GM12891 (cell line): Measurements from ENCODE around the gene KCNAB3.
A peak's percentile ranks its signal among the peaks of the same experiment; 100 is the strongest.

Experiments
- DNase-seq: peaks from one replicate; pipeline ENCODE4 v3.0.0; 2011; ENCODE audit warnings: low spot score; ENCODE audit not compliant: insufficient read length
- FAIRE-seq: peaks from 2 replicates; lab custom pipeline; 2011; peaks lifted over from hg19 to GRCh38; lab: Jason Lieb, UNC
- PAX5 ChIP-seq: IDR thresholded peaks from 2 replicates; pipeline ENCODE4 v1.6.1; 2011; ENCODE audit warnings: low read length, moderate library complexity, mild to moderate bottlenecking; ENCODE audit not compliant: insufficient read depth, severe bottlenecking
- POLR2A ChIP-seq: IDR thresholded peaks from 2 replicates; pipeline ENCODE4 v1.6.1; 2011; ENCODE audit warnings: low read depth, low read length, control low read depth
- POLR2AphosphoS5 ChIP-seq: IDR thresholded peaks from 2 replicates; pipeline ENCODE4 v1.6.1; 2011; ENCODE audit warnings: low read depth, low read length, control low read depth
- POU2F2 ChIP-seq: IDR thresholded peaks from 2 replicates; pipeline ENCODE4 v1.6.1; 2011; ENCODE audit warnings: low read depth, mild to moderate bottlenecking, control low read depth, low read length, moderate library complexity
- SPI1 ChIP-seq: IDR thresholded peaks from 2 replicates; pipeline ENCODE4 v1.6.1; 2011; ENCODE audit warnings: low read depth, low read length, control low read depth
- TAF1 ChIP-seq: IDR thresholded peaks from 2 replicates; pipeline ENCODE4 v1.6.1; 2011; ENCODE audit warnings: low read depth, low read length, control low read depth

Gene KCNAB3

GRCh38 chr17:7922269-7922844, 7.3 kb downstream of the KCNAB3 start:
- DNase-seq = no peak
- TF ChIP-seq POLR2AphosphoS5 = no peak
- no peak for TF ChIP-seq POLR2A
- TF ChIP-seq PAX5 = no peak
- no peak for TF ChIP-seq POU2F2
- TF ChIP-seq SPI1 = no peak
- FAIRE-seq = peak; percentile 69

GRCh38 chr17:7916808-7917207, 12.8 kb downstream of the KCNAB3 start:
- FAIRE-seq (peak; percentile 68), DNase-seq (no peak)
- TF ChIP-seq POLR2A = no peak
- TF ChIP-seq POLR2AphosphoS5 = no peak
- TF ChIP-seq TAF1 = no peak
- TF ChIP-seq SPI1 = no peak
- TF ChIP-seq POU2F2 = no peak
- TF ChIP-seq PAX5 = no peak

DNA sequence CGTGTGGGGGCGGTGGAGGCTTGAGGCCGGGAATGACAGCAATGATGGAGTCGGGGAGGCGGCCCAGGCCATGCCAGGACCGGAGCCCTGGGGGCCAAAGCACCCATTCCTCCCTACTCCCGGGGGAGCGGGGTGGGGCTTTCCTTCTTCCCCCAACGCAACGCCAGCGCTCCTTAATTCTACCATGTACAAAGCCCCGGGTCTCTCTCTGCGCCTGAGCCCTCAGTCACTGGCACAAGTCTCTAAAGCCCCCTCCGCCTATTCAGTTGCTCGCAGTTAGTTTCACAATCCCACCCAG, 13.3 kb downstream of the KCNAB3 start:
- TF ChIP-seq POLR2AphosphoS5 = no peak
- no peak for TF ChIP-seq SPI1
- TF ChIP-seq POU2F2 = no peak
- TF ChIP-seq PAX5 = no peak
- no peak for TF ChIP-seq POLR2A
- no peak for TF ChIP-seq TAF1
- DNase-seq (no peak), FAIRE-seq (no peak)

- DNase-seq (peak; percentile 75), FAIRE-seq (peak; percentile 99)
- 0 out of 2 replicates have a peak, but pooled peaks have one; percentile 33 for TF ChIP-seq POLR2AphosphoS5
- TF ChIP-seq POLR2A = no peak
- no peak for TF ChIP-seq TAF1
Observed at GRCh38 chr17:7915611-7916384, 13.9 kb downstream of the KCNAB3 start, which contains the start of gene RNF227. Gene RNF227 (minus strand): TSS chr17:7916289. CDS start chr17:7916195, 94 bp downstream.

DNA sequence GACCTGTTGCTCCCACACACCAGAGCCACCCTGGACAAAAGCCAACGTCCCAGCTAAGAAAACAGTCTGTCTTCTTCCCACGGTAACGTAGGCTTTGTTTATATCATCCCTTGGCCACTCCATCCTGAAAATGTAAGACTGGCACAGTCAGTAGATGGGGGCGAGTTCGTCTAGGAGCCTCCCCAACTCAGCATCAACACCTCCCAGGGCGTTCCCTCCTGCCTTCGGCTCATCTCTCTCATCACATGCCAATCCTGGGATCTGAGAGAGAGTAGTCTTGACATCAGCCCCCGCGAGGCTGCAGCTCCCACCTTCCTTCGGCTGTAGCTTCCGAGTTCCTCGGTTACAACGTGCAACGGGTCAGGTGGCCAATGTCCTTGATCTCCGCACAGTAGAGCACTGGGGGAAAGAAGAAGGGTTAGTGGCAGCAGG, 14.5 kb downstream of the KCNAB3 start:
- no peak for FAIRE-seq
- no peak for TF ChIP-seq POLR2AphosphoS5
- DNase-seq = no peak

DNA sequence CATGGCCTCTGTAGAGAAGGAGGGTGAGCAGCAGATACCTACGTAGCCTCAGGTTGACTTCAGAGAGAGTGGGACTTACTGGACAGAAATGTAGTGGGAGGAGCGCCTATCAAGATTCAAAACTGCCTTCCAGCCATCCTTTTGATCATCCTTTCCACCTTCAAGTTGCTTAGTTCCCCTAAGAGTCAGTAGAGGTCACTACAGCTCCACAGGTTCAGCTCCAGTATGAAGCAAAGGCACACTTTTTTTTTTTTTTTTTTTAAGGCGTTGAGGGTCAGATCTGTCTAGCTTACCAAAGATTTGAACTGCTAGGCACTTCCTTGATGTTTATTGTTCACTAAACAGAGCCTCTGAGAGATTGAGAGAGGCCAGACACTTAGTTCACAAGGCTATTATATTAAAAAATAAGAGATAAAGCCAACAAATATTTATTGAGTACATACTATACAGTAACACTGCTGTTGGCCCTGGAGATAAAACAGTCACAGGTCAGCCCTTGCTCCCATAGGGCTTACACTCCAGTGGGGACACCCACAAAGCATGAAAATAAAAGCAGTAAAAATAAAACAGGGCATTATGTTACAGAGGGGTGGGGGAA, 16.6 kb downstream of the KCNAB3 start:
- FAIRE-seq (peak; percentile 91), DNase-seq (peak; percentile 50)
- TF ChIP-seq POLR2AphosphoS5 (no peak), POLR2A (no peak), POU2F2 (no peak), SPI1 (no peak), TAF1 (no peak), PAX5 (no peak)

- DNase-seq (no peak), FAIRE-seq (no peak)
- TF ChIP-seq SPI1 = no peak
- no peak for TF ChIP-seq POU2F2
- no peak for TF ChIP-seq PAX5
- TF ChIP-seq TAF1 = no peak
- no peak for TF ChIP-seq POLR2A
- TF ChIP-seq POLR2AphosphoS5 = no peak
Observed at GRCh38 chr17:7911116-7911515, 18.5 kb downstream of the KCNAB3 start.

DNA sequence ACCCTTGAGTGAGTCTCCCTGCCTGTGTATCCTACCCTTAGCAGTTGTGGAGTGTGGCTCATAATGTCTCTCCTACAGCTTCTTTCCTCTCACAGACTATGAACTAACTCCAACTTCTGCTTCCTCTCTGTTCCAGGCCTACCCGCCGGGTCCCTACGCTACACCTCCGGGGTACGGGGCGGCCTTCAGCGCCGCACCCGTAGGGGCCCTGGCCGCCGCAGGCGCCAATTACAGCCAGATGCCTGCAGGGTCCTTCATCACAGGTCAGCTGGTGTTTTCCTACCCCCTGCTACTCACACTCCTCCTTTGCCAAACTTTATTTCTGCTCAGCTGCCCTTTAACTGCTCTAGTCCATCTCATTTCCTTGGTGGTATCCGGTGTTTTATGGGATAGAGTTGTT, 18.9 kb downstream of the KCNAB3 start:
- FAIRE-seq = no peak
- no peak for DNase-seq
- TF ChIP-seq POLR2AphosphoS5 (no peak), POU2F2 (no peak)

DNA sequence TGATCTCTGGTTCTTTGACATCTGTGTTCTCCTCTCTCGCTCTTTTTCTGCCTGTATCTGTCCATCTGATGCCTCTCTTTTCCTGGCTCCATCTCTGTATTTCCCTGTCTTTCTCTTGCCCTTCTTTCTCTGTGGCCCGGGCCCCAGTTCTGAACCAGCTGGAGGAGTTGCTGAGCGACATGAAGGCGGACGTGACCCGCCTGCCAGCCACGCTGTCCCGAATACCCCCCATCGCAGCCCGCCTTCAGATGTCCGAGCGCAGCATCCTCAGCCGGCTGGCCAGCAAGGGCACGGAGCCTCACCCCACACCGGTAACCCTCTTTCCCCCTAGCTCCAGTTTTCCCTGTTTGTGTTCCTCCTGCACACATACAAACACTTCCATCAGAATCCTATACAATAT, 19.4 kb downstream of the KCNAB3 start:
- FAIRE-seq = no peak
- DNase-seq = no peak
- no peak for TF ChIP-seq TAF1
- TF ChIP-seq POLR2AphosphoS5 = no peak
- no peak for TF ChIP-seq SPI1
- TF ChIP-seq POU2F2 = no peak
- TF ChIP-seq POLR2A = no peak

DNA sequence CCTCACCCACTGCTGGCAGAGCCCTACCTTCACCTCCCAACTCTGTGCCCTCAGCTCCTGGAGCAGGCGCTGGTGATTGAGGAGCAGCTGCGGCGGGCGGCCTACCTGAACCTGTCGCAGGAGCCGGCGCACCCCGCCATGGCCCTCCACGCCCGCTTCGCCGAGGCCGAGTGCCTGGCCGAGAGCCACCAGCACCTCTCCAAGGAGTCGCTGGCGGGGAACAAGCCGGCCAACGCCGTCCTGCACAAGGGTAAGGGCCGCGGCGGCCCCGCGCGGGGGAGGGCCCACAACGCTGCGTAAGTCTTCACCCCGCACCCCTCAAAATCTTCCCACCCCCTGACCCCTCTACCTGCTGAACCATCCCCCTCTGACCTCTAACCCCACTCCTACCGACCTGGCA, 20.6 kb downstream of the KCNAB3 start:
- TF ChIP-seq POLR2AphosphoS5 (no peak), POLR2A (no peak), POU2F2 (no peak), PAX5 (no peak), SPI1 (no peak), TAF1 (no peak)
- no peak for FAIRE-seq
- DNase-seq = no peak
